Urinary bladder (tissue), 4 donors: ENCODE measurements around the gene NEDD4. TPM values are rescaled to one million over a fixed set of nuclear protein-coding genes. Genes with fewer than 3 reads are reported as not detected.
"Not testable (repeated sequence)": the region's sequence is repeated elsewhere in the genome, so short reads cannot be mapped to it uniquely, and the experiment has no call there.

Experiments
- DNase-seq: peaks from one replicate; pipeline ENCODE4 v3.0.0-alpha.2; 2015; ENCODE audit errors: extremely low spot score
- H3K27ac ChIP-seq: one replicate; pipeline ENCODE4 v1.5.1; 2013; ENCODE audit warnings: low read depth, mild to moderate bottlenecking, moderate library complexity
- H3K36me3 ChIP-seq: one replicate; pipeline ENCODE4 v1.6.1; 2013; ENCODE audit warnings: mild to moderate bottlenecking, moderate library complexity; ENCODE audit not compliant: insufficient read depth
- H3K4me1 ChIP-seq: one replicate; pipeline ENCODE4 v1.6.1; 2013; ENCODE audit warnings: mild to moderate bottlenecking, moderate library complexity; ENCODE audit not compliant: insufficient read depth
- H3K4me3 ChIP-seq: one replicate; pipeline ENCODE4 v1.5.1; 2013; ENCODE audit warnings: low read depth, low read length
- whole genome bisulfite sequencing: extraction: QIAGEN DNeasy Blood & Tissue Kit; methylation state at CpG from one replicate; pipeline ENCODE4 v1.1.7; 2013; 5-methylcytosine and 5-hydroxymethylcytosine counted together
- polyA plus RNA-seq: library from polyadenylated mRNA; stranded (reverse); fragments of 200-250 nt; gene quantifications from one replicate; pipeline ENCODE4 v1.2.3, GENCODE V29; 2013
- total RNA-seq: library from RNA; depleted of rRNA; stranded (reverse); fragments of >200 nt; gene quantifications from one replicate; pipeline ENCODE4 v1.2.3, GENCODE V29; 2014
- donor health status: healthy with polysubstance abuse.
- donor health status: healthy.

The NEDD4 gene
- total and polyA plus RNA-seq, 2 donors, result 12.4 to 51.2 TPM

GRCh38 chr15:55960946-55961345, 32.5 kb downstream of the NEDD4 start:
- H3K27ac ChIP-seq, result no peak overlapping the region
- DNase-seq, result no peak
- no peaks in the 10 kb centered on the region for H3K36me3 ChIP-seq
- WGBS, result 75% methylated on average over 2 of the region's 2 CpGs
- H3K4me1 ChIP-seq, result no peaks in the 10 kb centered on the region
- no peak overlapping the region for H3K4me3 ChIP-seq

- H3K4me3 ChIP-seq, result no peak overlapping the region
- H3K36me3 ChIP-seq, result no peaks in the 10 kb centered on the region
- H3K4me1 ChIP-seq, result no peaks in the 10 kb centered on the region
- H3K27ac ChIP-seq, result no peak overlapping the region
- 65% methylated on average over 4 of the region's 4 CpGs for WGBS
- DNase-seq, result no peak
Measured at GRCh38 chr15:55959744-55960447, 33.5 kb downstream of the NEDD4 start.

- WGBS, result 44% methylated on average over 1 of the region's 1 CpG
Measured at GRCh38 chr15:55958349-55958748, 35.1 kb downstream of the NEDD4 start.

GRCh38 chr15:55954862-55955605, 38.4 kb downstream of the NEDD4 start:
- no peak overlapping the region for H3K27ac ChIP-seq

More at GRCh38 chr15:55958349-55958748, 35.1 kb downstream of the NEDD4 start:
- H3K4me3 ChIP-seq, result no peak overlapping the region
- no peak for DNase-seq
- H3K4me1 ChIP-seq, result no peaks in the 10 kb centered on the region
- H3K27ac ChIP-seq, result no peak overlapping the region
- H3K36me3 ChIP-seq, result no peaks in the 10 kb centered on the region

DNA sequence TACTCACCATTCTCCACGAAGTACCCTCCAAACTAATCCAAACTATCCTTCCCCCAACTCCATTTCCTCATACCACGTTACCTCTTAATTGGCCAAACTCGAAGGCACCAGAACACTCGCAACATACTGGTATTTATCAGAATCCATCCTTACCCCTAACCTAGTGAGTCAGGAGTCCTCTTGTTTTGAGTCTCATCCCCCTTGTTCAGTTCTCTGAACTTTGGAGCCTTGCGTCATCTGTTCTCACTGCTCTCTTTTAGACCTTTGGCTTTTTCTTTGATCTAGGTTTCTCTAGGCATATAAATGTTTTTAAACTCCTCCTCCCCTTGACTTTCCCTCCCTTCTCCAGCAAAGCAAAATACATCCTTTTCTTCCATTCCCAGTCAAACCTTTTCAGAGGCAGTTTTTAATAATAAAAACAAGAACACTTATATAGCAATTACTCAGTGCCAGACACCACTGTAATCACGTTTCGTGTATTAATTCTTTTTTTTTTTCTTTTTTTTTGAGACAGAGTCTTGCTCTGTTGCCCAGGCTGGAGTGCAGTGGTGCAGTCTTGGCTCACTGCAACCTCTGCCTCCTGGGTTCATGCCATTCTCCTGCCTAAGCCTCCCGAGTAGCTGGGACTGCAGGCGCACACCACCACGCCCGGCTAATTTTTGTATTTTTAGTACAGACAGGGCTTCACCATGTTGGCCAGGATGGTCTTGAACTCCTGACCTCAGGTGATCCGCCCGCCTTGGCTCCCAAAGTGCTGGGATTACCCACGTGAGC, 40.7 kb downstream of the NEDD4 start:
- not testable (repeated sequence) for DNase-seq, H3K27ac ChIP-seq, H3K36me3 ChIP-seq, H3K4me3 ChIP-seq, H3K4me1 ChIP-seq
- 96% methylated on average over 14 of the region's 14 CpGs for WGBS

More at GRCh38 chr15:55954862-55955605, 38.4 kb downstream of the NEDD4 start:
- Histone ChIP-seq H3K4me3 (no peak overlapping the region), H3K36me3 (no peaks in the 10 kb centered on the region), H3K4me1 (no peaks in the 10 kb centered on the region)
- no peak for DNase-seq
- 95% methylated on average over 6 of the region's 6 CpGs for WGBS

DNA sequence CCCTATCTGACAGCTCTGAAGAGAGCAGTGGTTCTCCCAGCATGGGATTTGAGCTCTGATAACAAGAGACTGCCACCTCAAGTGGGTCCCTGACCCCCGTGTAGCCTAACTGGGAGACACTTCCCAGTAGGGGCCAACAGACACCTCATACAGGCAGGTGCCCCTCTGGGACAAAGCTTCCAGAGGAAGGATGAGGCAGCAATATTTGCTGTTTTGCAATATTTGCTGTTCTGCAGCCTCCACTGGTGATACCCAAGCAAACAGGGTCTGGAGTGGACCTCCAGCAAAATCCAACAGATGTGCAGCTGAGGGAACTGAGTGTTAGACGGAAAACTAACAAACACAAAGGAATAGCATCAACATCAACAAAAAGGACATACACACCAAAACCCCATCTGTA, 48.8 kb downstream of the NEDD4 start:
- not testable (repeated sequence) for DNase-seq, H3K4me1 ChIP-seq, H3K27ac ChIP-seq, H3K36me3 ChIP-seq, H3K4me3 ChIP-seq
- WGBS, result 97% methylated on average over 2 of the region's 2 CpGs

DNA sequence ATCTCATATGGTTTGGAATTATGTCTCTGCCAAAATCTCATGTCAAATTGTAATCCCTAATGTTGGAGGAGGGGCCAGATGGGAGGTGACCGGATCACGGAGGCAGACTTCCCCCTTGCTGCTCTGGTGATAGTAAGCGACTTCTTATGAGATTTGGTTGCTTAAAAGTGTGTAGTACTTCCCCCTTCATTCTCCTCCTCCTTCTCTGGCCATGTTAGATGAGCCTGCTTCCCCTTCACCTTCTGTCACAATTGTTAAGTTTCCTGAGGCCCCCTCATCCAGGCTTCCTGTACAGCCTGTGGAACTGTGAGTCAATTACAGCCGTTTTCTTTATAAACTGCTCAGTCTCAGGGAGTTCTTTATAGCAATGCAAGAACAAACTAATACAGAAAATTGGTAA, 51.1 kb downstream of the NEDD4 start:
- WGBS, result 82% methylated on average over 4 of the region's 4 CpGs
- H3K36me3 ChIP-seq, result no peaks in the 10 kb centered on the region
- no peak overlapping the region for H3K4me3 ChIP-seq
- no peaks in the 10 kb centered on the region for H3K4me1 ChIP-seq
- no peak overlapping the region for H3K27ac ChIP-seq
- no peak for DNase-seq

GRCh38 chr15:55937040-55937439, 56.4 kb downstream of the NEDD4 start:
- H3K27ac ChIP-seq, result no peak overlapping the region
- H3K4me3 ChIP-seq, result no peak overlapping the region
- H3K36me3 ChIP-seq, result no peaks in the 10 kb centered on the region
- 25% methylated on average over 6 of the region's 6 CpGs for WGBS
- no peaks in the 10 kb centered on the region for H3K4me1 ChIP-seq
- DNase-seq, result peak; percentile 17

- 92% methylated on average over 4 of the region's 4 CpGs for WGBS
- no peak for DNase-seq
- Histone ChIP-seq H3K4me1 (no peaks in the 10 kb centered on the region), H3K36me3 (no peaks in the 10 kb centered on the region), H3K27ac (no peak overlapping the region), H3K4me3 (no peak overlapping the region)
Measured at GRCh38 chr15:55928955-55929354, 64.5 kb downstream of the NEDD4 start.

- 98% methylated on average over 4 of the region's 4 CpGs for WGBS
- Histone ChIP-seq H3K4me1 (no peaks in the 10 kb centered on the region), H3K4me3 (no peak overlapping the region), H3K36me3 (no peaks in the 10 kb centered on the region), H3K27ac (no peak overlapping the region)
- DNase-seq, result no peak
Measured at GRCh38 chr15:55921744-55922143, 71.7 kb downstream of the NEDD4 start.

DNA sequence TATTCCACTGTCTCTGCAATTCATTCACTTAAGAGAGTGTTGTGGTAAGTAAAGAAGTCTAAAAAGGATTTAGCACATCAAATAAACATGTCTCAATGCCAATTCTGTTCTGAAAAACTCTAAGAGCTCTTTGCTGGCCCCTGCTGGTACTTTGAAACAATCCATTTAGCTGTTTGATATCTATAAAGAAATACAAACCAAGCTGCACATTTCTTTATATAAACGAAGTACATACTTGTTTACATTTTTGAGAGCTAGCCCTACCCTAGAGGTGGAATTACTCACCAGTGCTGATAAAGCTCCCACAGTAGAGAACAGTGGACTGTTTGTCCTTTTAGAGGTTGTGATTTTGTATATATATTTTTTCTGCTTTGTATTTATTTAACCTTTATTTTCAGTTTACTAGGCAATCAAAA, 75.5 kb downstream of the NEDD4 start:
- H3K4me3 ChIP-seq, result no peak overlapping the region
- no peak for DNase-seq
- H3K36me3 ChIP-seq, result no peaks in the 10 kb centered on the region
- H3K27ac ChIP-seq, result no peak overlapping the region
- 0% methylated on average over 1 of the region's 1 CpG for WGBS
- no peaks in the 10 kb centered on the region for H3K4me1 ChIP-seq

GRCh38 chr15:55916666-55917409, 76.6 kb downstream of the NEDD4 start:
- Histone ChIP-seq H3K27ac (no peak overlapping the region), H3K4me1 (no peaks in the 10 kb centered on the region), H3K36me3 (no peaks in the 10 kb centered on the region), H3K4me3 (no peak overlapping the region)
- DNase-seq, result no peak
- 24% methylated on average over 11 of the region's 11 CpGs for WGBS

- H3K36me3 ChIP-seq, result no peaks in the 10 kb centered on the region
- DNase-seq, result no peak
- no peak overlapping the region for H3K27ac ChIP-seq
- 84% methylated on average over 6 of the region's 6 CpGs for WGBS
- no peak overlapping the region for H3K4me3 ChIP-seq
- H3K4me1 ChIP-seq, result no peaks in the 10 kb centered on the region
Measured at GRCh38 chr15:55915876-55916567, 77.4 kb downstream of the NEDD4 start.
